ENCODE data around the gene SAMMSON.

SAMMSON gene

DNA sequence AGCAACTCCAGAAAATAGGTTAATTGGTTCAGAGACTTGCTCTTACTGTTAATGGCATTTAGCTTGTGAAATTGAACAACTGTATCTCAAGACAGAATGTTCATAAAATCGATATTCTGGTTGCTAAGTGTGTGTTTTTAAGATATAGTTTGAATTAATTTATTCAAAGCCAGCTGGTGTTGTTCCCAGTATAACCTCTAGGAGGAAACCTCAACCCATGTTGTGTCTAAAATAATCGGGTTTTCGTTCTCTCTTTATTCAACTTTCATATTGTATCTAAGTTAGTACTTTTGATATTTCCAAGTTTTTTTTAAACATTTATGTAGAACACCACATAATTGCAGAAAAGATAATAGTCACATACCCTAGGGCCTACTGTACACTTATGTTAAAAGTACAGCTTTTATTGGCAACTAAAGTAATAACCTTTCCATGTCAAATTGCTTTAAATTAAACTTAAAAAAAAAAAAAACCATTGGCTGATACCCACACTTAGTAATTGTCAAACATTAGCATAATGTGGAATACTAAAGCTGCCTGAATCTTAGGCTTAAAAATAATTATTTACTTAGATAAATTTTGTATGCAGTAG, 90.9 kb downstream of the SAMMSON start:
- DNase-seq (ENCODE audit: low spot score) = peak; percentile 34

DNA sequence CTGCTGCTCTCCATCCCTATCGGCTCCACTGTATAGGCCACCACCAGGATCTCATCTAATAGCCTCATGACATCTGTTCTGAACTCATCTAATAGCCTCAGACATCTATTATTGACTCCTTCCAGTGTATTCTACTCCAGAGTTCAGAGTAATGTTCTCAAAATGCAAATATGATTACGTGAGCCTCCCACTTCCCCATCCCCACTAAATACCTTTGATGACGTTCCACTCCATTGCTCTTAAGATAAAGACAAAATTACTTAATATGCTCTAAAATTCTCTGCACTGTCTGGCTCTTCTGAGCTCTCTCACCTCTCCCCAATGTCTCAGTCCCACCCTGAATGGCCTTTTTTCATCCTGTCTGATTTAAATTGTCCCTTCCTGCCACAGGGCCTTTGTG, 94.7 kb downstream of the SAMMSON start:
- no peak for DNase-seq (ENCODE audit: low spot score)

- no peak for DNase-seq (ENCODE audit: low spot score)
These were observed 95.7 kb downstream of the SAMMSON start for GRCh38 chr3:70095260-70095659.

DNA sequence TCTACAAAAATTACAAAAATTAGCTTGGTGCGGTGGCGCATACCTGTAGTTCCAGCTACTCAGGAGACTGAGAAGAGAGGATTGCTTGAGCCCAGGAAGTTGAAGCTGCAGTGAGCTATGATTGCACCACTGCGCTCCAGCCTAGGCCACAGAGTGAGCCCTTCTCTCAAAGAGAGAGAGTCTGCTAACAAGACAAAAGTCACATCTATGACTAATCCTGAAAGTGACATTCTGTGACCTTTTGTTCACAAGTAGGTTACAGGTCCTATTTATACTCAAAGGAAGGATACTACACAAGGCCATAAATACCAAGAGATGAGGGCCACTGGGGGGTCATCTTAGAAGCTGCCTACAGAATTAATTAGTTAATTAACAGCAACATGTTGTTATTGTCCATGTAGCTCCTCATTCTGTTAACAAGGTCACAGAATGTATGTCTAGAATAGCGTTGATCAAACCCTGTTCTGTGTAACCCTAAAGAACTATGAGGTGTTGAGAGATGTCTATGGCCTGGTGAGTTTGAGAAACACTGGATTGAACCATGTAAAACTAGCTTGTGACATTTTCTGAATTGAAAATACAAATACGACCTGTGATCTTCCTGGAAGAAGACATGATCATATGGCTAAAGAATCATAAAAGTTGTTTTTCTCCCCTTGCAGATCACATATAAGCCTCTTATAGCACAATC, 97.0 kb downstream of the SAMMSON start:
- DNase-seq (ENCODE audit: low spot score) = no peak

DNA sequence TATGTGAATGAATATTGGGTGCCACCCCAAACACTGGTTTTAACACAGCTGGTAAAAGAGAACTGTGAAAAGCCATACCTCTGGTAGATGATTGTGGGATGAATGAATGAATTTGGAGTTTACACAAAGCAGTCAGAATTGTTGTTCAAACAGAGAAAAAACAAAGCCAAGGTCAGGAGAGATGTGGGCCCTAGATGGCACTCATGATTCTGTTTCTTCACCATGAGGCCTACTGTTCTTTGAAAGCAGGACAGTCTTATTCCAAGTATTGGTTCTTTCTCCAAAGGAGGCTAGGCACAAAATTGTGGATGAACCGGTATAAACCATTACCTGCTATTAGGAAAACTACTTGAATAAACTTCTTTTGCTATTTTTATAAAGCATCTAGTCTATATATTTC, 97.6 kb downstream of the SAMMSON start:
- DNase-seq (ENCODE audit: low spot score) = peak; percentile 54

DNA sequence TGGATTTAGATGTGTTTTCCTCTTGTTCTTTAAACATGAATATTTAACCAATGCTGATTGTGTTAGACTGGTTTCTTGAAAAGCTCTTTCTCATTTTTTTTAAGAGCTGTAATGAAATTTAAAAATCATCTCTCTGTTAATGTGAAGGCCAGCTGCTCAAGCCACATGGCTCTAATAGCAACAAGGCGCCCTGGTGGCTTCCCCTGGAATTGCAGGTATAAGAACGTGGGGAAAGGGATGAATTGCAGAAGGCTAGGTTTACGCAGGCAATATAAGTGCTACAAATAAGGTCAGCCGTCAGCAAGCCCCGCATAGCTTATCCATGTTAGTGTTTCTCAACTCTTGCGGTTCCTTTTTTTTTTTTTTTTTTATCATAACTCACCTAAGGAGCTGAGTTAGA, 108.5 kb downstream of the SAMMSON start:
- no peak for DNase-seq (ENCODE audit: low spot score)

- peak; percentile 54 for DNase-seq (ENCODE audit: low spot score)
These were observed 109.0 kb downstream of the SAMMSON start for GRCh38 chr3:70108546-70108945.

DNA sequence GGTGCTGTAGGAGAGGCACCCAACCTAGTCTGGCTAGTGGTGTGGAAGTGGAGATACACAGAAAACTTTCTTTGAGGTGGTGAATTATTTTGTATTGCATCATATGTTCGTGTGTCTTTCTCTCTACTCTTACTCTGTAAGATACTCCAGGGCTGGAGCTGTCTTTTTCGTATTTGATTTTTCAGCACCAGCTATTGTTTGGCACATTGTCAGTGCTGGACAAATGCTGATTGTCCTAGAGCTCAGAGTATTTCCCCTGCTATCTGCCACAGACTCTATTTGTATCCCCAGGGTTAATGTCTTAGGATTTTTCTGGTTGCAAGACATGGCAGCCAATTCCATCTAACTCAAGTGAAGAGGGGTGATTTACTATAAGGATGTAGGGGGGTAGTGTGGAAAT, 110.5 kb downstream of the SAMMSON start:
- DNase-seq (ENCODE audit: low spot score) = peak; percentile 79

GRCh38 chr3:70111411-70111810, 111.9 kb downstream of the SAMMSON start:
- DNase-seq (ENCODE audit: low spot score) = no peak

GRCh38 chr3:70112751-70113150, 113.2 kb downstream of the SAMMSON start:
- no peak for DNase-seq (ENCODE audit: low spot score)

DNA sequence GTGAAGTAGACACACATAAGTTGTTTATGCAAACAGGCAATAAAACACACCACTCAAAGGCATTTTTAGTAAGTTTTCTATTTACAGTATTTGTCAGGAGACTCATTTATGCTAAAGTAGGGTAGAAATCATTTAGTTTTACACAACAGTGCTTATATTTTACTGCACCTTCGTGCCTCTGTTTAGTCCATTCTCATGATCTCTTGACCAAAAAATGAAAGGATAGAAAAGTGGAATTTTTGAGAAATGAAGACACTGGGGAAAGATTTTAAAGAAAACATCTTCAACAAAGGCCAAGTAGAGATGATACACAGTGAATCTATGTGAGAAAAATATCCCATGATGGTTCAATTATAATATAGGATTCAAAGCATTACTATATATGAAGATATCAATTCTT, 114.9 kb downstream of the SAMMSON start:
- DNase-seq (ENCODE audit: low spot score) = no peak

DNA sequence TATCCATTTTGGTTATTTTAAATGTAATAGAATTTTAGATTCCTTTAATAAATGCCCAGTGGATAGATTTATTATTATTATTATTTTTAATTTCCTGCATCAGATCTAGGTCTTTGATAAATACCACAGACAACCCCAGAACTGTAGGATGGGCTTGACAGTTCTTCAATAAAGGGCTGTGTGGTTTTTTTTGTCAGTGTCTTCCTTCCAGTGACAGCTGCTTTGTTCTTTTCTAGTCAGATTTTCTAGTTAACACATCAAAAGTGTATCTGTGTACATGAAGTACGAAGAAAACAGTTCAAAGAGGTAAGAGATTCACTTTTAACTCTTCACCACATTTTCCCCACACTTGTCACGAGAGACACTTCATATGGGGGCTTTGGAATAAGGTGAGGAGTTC, 120.3 kb downstream of the SAMMSON start:
- no peak for DNase-seq (ENCODE audit: low spot score)

Data from globus pallidus (tissue), 1 donor.